Trophoblast cell (in vitro differentiated cells and primary cell): ENCODE results near the gene RSPO4.
A peak's percentile ranks its signal among the peaks of the same experiment; 100 is the strongest.

Experiments
- DNase-seq, 2 donors: peaks; one replicate each; pipeline ENCODE4 v3.0.0-alpha.2; 2016
- H2AFZ ChIP-seq: 2 replicates; pipeline ENCODE4 v1.6.1; 2013; ENCODE audit warnings: low read length, moderate library complexity, mild to moderate bottlenecking; ENCODE audit not compliant: insufficient read depth, poor library complexity
- H2AK5ac ChIP-seq: 2 replicates; pipeline ENCODE4 v1.6.1; 2013; ENCODE audit warnings: mild to moderate bottlenecking, low read length
- H2BK120ac ChIP-seq: 2 replicates; pipeline ENCODE4 v1.6.1; 2013; ENCODE audit warnings: low read length, mild to moderate bottlenecking, moderate library complexity; ENCODE audit not compliant: insufficient read depth, poor library complexity
- H2BK12ac ChIP-seq: 2 replicates; pipeline ENCODE4 v1.6.1; 2013; ENCODE audit warnings: mild to moderate bottlenecking, low read length, moderate library complexity
- H2BK5ac ChIP-seq: 2 replicates; pipeline ENCODE4 v1.6.1; 2013; ENCODE audit warnings: low read length, low read depth, moderate library complexity, mild to moderate bottlenecking; ENCODE audit not compliant: poor library complexity
- H3K14ac ChIP-seq: 2 replicates; pipeline ENCODE4 v1.6.1; 2013; ENCODE audit warnings: mild to moderate bottlenecking, low read length
- H3K18ac ChIP-seq: 2 replicates; pipeline ENCODE4 v1.6.1; 2013; ENCODE audit warnings: mild to moderate bottlenecking, low read length
- H3K23ac ChIP-seq: 2 replicates; pipeline ENCODE4 v1.6.1; 2013; ENCODE audit warnings: low read length
- H3K27ac ChIP-seq: 2 replicates; pipeline ENCODE4 v1.5.1; 2013; ENCODE audit warnings: low read depth, mild to moderate bottlenecking, inconsistent platforms, low read length, moderate library complexity
- H3K27me3 ChIP-seq: 2 replicates; pipeline ENCODE4 v1.6.1; 2013; ENCODE audit warnings: inconsistent platforms, mild to moderate bottlenecking, low read length, moderate library complexity; ENCODE audit not compliant: insufficient read depth
- H3K36me3 ChIP-seq, 2 experiments: 1 replicate in 1 of 2; 2 replicates in 1 of 2; pipeline ENCODE4 v1.6.1; 2013; ENCODE audit warnings: low read length in 2 of 2, mild to moderate bottlenecking in 2 of 2, moderate library complexity in 1 of 2; ENCODE audit not compliant: insufficient read depth in 2 of 2, control insufficient read depth in 1 of 2
- H3K4ac ChIP-seq: 2 replicates; pipeline ENCODE4 v1.6.1; 2013; ENCODE audit warnings: low read depth, mild to moderate bottlenecking, low read length, moderate library complexity
- H3K4me1 ChIP-seq, 2 experiments: 1 replicate in 1 of 2; 2 replicates in 1 of 2; pipeline ENCODE4 v1.6.1; 2013; ENCODE audit warnings: low read length in 2 of 2, mild to moderate bottlenecking in 2 of 2, moderate library complexity in 1 of 2; ENCODE audit not compliant: insufficient read depth in 2 of 2, control insufficient read depth in 1 of 2
- H3K4me2 ChIP-seq: 2 replicates; pipeline ENCODE4 v1.6.1; 2013; ENCODE audit warnings: inconsistent platforms, mild to moderate bottlenecking, low read length, moderate library complexity
- H3K4me3 ChIP-seq: 2 replicates; pipeline ENCODE4 v1.5.1; 2013; ENCODE audit warnings: mild to moderate bottlenecking, low read depth, low read length, inconsistent platforms
- H3K79me1 ChIP-seq: one replicate; pipeline ENCODE4 v1.6.1; 2013; ENCODE audit warnings: low read length
- H3K79me2 ChIP-seq: 2 replicates; pipeline ENCODE4 v1.6.1; 2013; ENCODE audit warnings: low read length, mild to moderate bottlenecking; ENCODE audit not compliant: control insufficient read depth, insufficient read depth, poor library complexity
- H3K9ac ChIP-seq: 2 replicates; pipeline ENCODE4 v1.6.1; 2013; ENCODE audit warnings: mild to moderate bottlenecking, low read length
- H3K9me3 ChIP-seq: 2 replicates; pipeline ENCODE4 v1.6.1; 2013; ENCODE audit warnings: low read depth, mild to moderate bottlenecking, control low read depth, inconsistent platforms, low read length; ENCODE audit not compliant: insufficient read depth
- H4K12ac ChIP-seq: 2 replicates; pipeline ENCODE4 v1.6.1; 2013; ENCODE audit warnings: low read depth, mild to moderate bottlenecking, low read length, moderate library complexity
- H4K8ac ChIP-seq: 2 replicates; pipeline ENCODE4 v1.6.1; 2013; ENCODE audit warnings: low read depth, mild to moderate bottlenecking, low read length, moderate library complexity
- H4K91ac ChIP-seq: one replicate; pipeline ENCODE4 v1.6.1; 2013; ENCODE audit warnings: low read depth, mild to moderate bottlenecking, low read length, moderate library complexity
- WGBS: extraction: QIAGEN DNeasy Blood & Tissue Kit; methylation state at CpG from one replicate; pipeline ENCODE4 v1.1.7; 2013; ENCODE audit warnings: missing lambda C conversion rate; ENCODE audit not compliant: insufficient read length, insufficient coverage; ENCODE audit errors: extremely low coverage; 5-methylcytosine and 5-hydroxymethylcytosine counted together

The RSPO4 gene

GRCh38 chr20:963795-964194 is 38.3 kb downstream of the RSPO4 start:
- no peak overlapping the region for H2AK5ac ChIP-seq
- no peak overlapping the region for H2BK5ac ChIP-seq
- H3K9me3 ChIP-seq: peaks cover 2% of the 10 kb centered on the region
- H2AFZ ChIP-seq: no peak overlapping the region
- no peak overlapping the region for H3K18ac ChIP-seq
- H3K4me1 ChIP-seq: peaks cover 3 to 7% of the 10 kb centered on the region in 2 experiments
- no peak overlapping the region for H3K9ac ChIP-seq
- no CpG with 5 or more reads among the region's 10 CpGs for WGBS
- H4K91ac ChIP-seq: no peak overlapping the region
- no peaks in the 10 kb centered on the region for H3K27me3 ChIP-seq
- no peak for DNase-seq
- H3K27ac ChIP-seq: no peak overlapping the region
- no peak overlapping the region for H2BK12ac ChIP-seq
- H3K23ac ChIP-seq: no peak overlapping the region
- H3K14ac ChIP-seq: no peak overlapping the region
- H2BK120ac ChIP-seq: no peak overlapping the region
- H4K12ac ChIP-seq: no peak overlapping the region
- no peak overlapping the region for H3K4ac ChIP-seq
- no peak overlapping the region for H3K4me2 ChIP-seq
- no peaks in the 10 kb centered on the region for H3K79me1 ChIP-seq
- no peaks in the 10 kb centered on the region for H3K36me3 ChIP-seq
- H4K8ac ChIP-seq: no peak overlapping the region
- H3K4me3 ChIP-seq: no peak overlapping the region
- H3K79me2 ChIP-seq: no peaks in the 10 kb centered on the region

- DNase-seq: no peak
- H3K27ac ChIP-seq: no peak overlapping the region
- H4K91ac ChIP-seq: no peak overlapping the region
- no CpG with 5 or more reads among the region's 8 CpGs for WGBS
- H3K79me2 ChIP-seq: no peaks in the 10 kb centered on the region
- H3K9me3 ChIP-seq: peaks cover 2% of the 10 kb centered on the region
- no peak overlapping the region for H3K9ac ChIP-seq
- H3K79me1 ChIP-seq: no peaks in the 10 kb centered on the region
- no peak overlapping the region for H4K12ac ChIP-seq
- no peak overlapping the region for H3K23ac ChIP-seq
- H4K8ac ChIP-seq: no peak overlapping the region
- no peak overlapping the region for H2BK120ac ChIP-seq
- no peak overlapping the region for H2BK12ac ChIP-seq
- H2BK5ac ChIP-seq: no peak overlapping the region
- H2AFZ ChIP-seq: no peak overlapping the region
- no peak overlapping the region for H3K4me3 ChIP-seq
- no peak overlapping the region for H3K4ac ChIP-seq
- no peaks in the 10 kb centered on the region for H3K27me3 ChIP-seq
- peaks cover 3 to 4% of the 10 kb centered on the region in 2 experiments for H3K4me1 ChIP-seq
- H3K18ac ChIP-seq: no peak overlapping the region
- H3K14ac ChIP-seq: no peak overlapping the region
- no peaks in the 10 kb centered on the region for H3K36me3 ChIP-seq
- H2AK5ac ChIP-seq: no peak overlapping the region
- no peak overlapping the region for H3K4me2 ChIP-seq
Measured at GRCh38 chr20:962683-963082, 39.4 kb downstream of the RSPO4 start.

GRCh38 chr20:962223-962622 is 39.9 kb downstream of the RSPO4 start:
- H2BK5ac ChIP-seq: no peak overlapping the region
- DNase-seq: no peak
- H3K23ac ChIP-seq: no peak overlapping the region
- H3K9ac ChIP-seq: no peak overlapping the region
- no peaks in the 10 kb centered on the region for H3K79me2 ChIP-seq
- H3K14ac ChIP-seq: no peak overlapping the region
- H4K8ac ChIP-seq: no peak overlapping the region
- H2BK120ac ChIP-seq: no peak overlapping the region
- H4K91ac ChIP-seq: no peak overlapping the region
- H3K36me3 ChIP-seq: no peaks in the 10 kb centered on the region
- H3K27ac ChIP-seq: no peak overlapping the region
- no peak overlapping the region for H2AK5ac ChIP-seq
- H4K12ac ChIP-seq: no peak overlapping the region
- no peak overlapping the region for H3K4ac ChIP-seq
- H3K4me1 ChIP-seq: peaks cover 3 to 4% of the 10 kb centered on the region in 2 experiments
- no peak overlapping the region for H3K4me3 ChIP-seq
- H3K27me3 ChIP-seq: no peaks in the 10 kb centered on the region
- no peak overlapping the region for H2AFZ ChIP-seq
- H3K9me3 ChIP-seq: peaks cover 2% of the 10 kb centered on the region
- H3K79me1 ChIP-seq: no peaks in the 10 kb centered on the region
- no CpG with 5 or more reads among the region's 3 CpGs for WGBS
- no peak overlapping the region for H3K18ac ChIP-seq
- H2BK12ac ChIP-seq: no peak overlapping the region
- no peak overlapping the region for H3K4me2 ChIP-seq

- Histone ChIP-seq H3K4me3 (peak overlapping the region; percentile 43), H4K8ac (no peak overlapping the region), H3K36me3 (no peaks in the 10 kb centered on the region), H3K4me1 (peaks cover 3 to 4% of the 10 kb centered on the region in 2 experiments), H3K79me1 (no peaks in the 10 kb centered on the region), H3K9me3 (peaks cover 2% of the 10 kb centered on the region), H2BK5ac (no peak overlapping the region), H3K4ac (no peak overlapping the region), H3K9ac (no peak overlapping the region), H3K27me3 (no peaks in the 10 kb centered on the region), H2AFZ (no peak overlapping the region), H3K27ac (no peak overlapping the region), H3K14ac (no peak overlapping the region), H3K79me2 (no peaks in the 10 kb centered on the region), H2BK120ac (no peak overlapping the region), H3K4me2 (no peak overlapping the region), H2AK5ac (no peak overlapping the region), H2BK12ac (no peak overlapping the region), H3K23ac (no peak overlapping the region), H4K91ac (no peak overlapping the region), H3K18ac (no peak overlapping the region), H4K12ac (no peak overlapping the region)
- no peak for DNase-seq
- WGBS: no CpG with 5 or more reads among the region's 2 CpGs
Measured at GRCh38 chr20:961768-962167, 40.3 kb downstream of the RSPO4 start.
